ENCODE measurements around the gene MCOLN2. TPM values are rescaled to one million over a fixed set of nuclear protein-coding genes. Genes with fewer than 3 reads are reported as not detected.
A peak's percentile ranks its signal among the peaks of the same experiment; 100 is the strongest.

MCOLN2 gene
- total and polyA plus RNA-seq, 4 experiments from 2014 or later, result 6.4 to 20.3 (median 14.3) TPM

- intact Hi-C loops (cut with micrococcal nuclease), result no loop called here
- no peaks in the 10 kb centered on the region for H3K27me3 ChIP-seq (ENCODE audit: insufficient read depth, low read length)
- no peaks in the 10 kb centered on the region for H3K4me1 ChIP-seq (ENCODE audit: insufficient read depth, low read length)
- no peak for DNase-seq
- no peaks in the 10 kb centered on the region for H3K9me3 ChIP-seq (ENCODE audit: control insufficient read depth in 1 of 2, low read length in 2 of 2)
- Mint-ChIP-seq H3K4me3 (no peak overlapping the region), H3K9me3 (peaks cover 0 to 2% (median 0%) of the 10 kb centered on the region in 8 donors), H3K27me3 (peaks cover 0 to 2% of the 10 kb centered on the region in 2 donors), H3K36me3 (peaks cover 6 to 14% of the 10 kb centered on the region in 2 donors), H3K4me1 (peaks cover 3 to 6% (median 5%) of the 10 kb centered on the region in 4 donors), H3K27ac (no peak overlapping the region)
- H3K36me3 ChIP-seq (ENCODE audit: insufficient read depth, low read length), result no peaks in the 10 kb centered on the region
- ChIA-PET CTCF (ENCODE audit: partially characterized antibody) (interaction anchor here (1.4 to 5.4 kb wide), 5 partner anchors 12 to 299 kb away, joined by 3 to 36 read pairs (median 4); partner anchors contain the start of gene C1orf52), POLR2A (ENCODE audit: partially characterized antibody) (interaction anchor here (0.5 kb wide), 1 partner anchor 17 kb away, joined by 3 read pairs; no protein-coding TSS in a partner anchor)
- no peak overlapping the region for H3K4me3 ChIP-seq (ENCODE audit: low read length in 2 of 2)
- no peak overlapping the region for H3K27ac ChIP-seq (ENCODE audit: low read depth, low read length)
These were observed 36.5 kb downstream of the MCOLN2 start for GRCh38 chr1:84960371-84960770.

GRCh38 chr1:84959294-84959693 is 37.6 kb downstream of the MCOLN2 start:
- no peak overlapping the region for H3K4me3 Mint-ChIP-seq
- Histone ChIP-seq H3K36me3 (ENCODE audit: insufficient read depth, low read length) (no peaks in the 10 kb centered on the region), H3K9me3 (ENCODE audit: control insufficient read depth in 1 of 2, low read length in 2 of 2) (no peaks in the 10 kb centered on the region), H3K4me1 (ENCODE audit: insufficient read depth, low read length) (no peaks in the 10 kb centered on the region), H3K4me3 (ENCODE audit: low read length in 2 of 2) (no peak overlapping the region), H3K27me3 (ENCODE audit: insufficient read depth, low read length) (no peaks in the 10 kb centered on the region), H3K27ac (ENCODE audit: low read depth, low read length) (no peak overlapping the region)
- peak overlapping the region in 3 of 7 donors; percentile 12 to 50 (median 31) for H3K27ac Mint-ChIP-seq
- intact Hi-C loops (cut with micrococcal nuclease), result no loop called here
- H3K9me3 Mint-ChIP-seq, result peaks cover 0 to 2% (median 0%) of the 10 kb centered on the region in 8 donors
- peaks cover 3 to 6% (median 5%) of the 10 kb centered on the region in 4 donors for H3K4me1 Mint-ChIP-seq
- H3K27me3 Mint-ChIP-seq, result peaks cover 0 to 2% of the 10 kb centered on the region in 2 donors
- DNase-seq, result peak in 3 of 5 donors; percentile 9 to 58 (median 44)
- ChIA-PET CTCF (ENCODE audit: partially characterized antibody) (interaction anchor here (1.3 to 5.4 kb wide), 5 partner anchors 11 to 177 kb away, joined by 3 to 36 read pairs (median 10); no protein-coding TSS in a partner anchor), POLR2A (ENCODE audit: partially characterized antibody) (interaction anchor here (1.1 kb wide), 1 partner anchor 15 kb away, joined by 3 read pairs; no protein-coding TSS in a partner anchor)
- H3K36me3 Mint-ChIP-seq, result peaks cover 9 to 13% of the 10 kb centered on the region in 2 donors

- Mint-ChIP-seq H3K9me3 (no peaks in the 10 kb centered on the region), H3K4me3 (no peak overlapping the region), H3K4me1 (peaks cover 3 to 6% (median 5%) of the 10 kb centered on the region in 4 donors), H3K27me3 (peaks cover 0 to 2% of the 10 kb centered on the region in 2 donors), H3K27ac (no peak overlapping the region), H3K36me3 (peaks cover 9 to 11% of the 10 kb centered on the region in 2 donors)
- H3K27ac ChIP-seq (ENCODE audit: low read depth, low read length), result no peak overlapping the region
- H3K36me3 ChIP-seq (ENCODE audit: insufficient read depth, low read length), result no peaks in the 10 kb centered on the region
- no peak for DNase-seq
- no peak overlapping the region for H3K4me3 ChIP-seq (ENCODE audit: low read length in 2 of 2)
- ChIA-PET POLR2A (ENCODE audit: partially characterized antibody) (no interaction called here), CTCF (ENCODE audit: partially characterized antibody) (interaction anchor here (0.8 to 5.4 kb wide), 8 partner anchors 9 to 297 kb away, joined by 3 to 36 read pairs (median 6); no protein-coding TSS in a partner anchor)
- H3K4me1 ChIP-seq (ENCODE audit: insufficient read depth, low read length), result no peaks in the 10 kb centered on the region
- intact Hi-C loops (cut with micrococcal nuclease), result no loop called here
- H3K9me3 ChIP-seq (ENCODE audit: control insufficient read depth in 1 of 2, low read length in 2 of 2), result no peaks in the 10 kb centered on the region
- no peaks in the 10 kb centered on the region for H3K27me3 ChIP-seq (ENCODE audit: insufficient read depth, low read length)
These were observed 38.9 kb downstream of the MCOLN2 start for GRCh38 chr1:84957966-84958365.

GRCh38 chr1:84956655-84957054 is 40.3 kb downstream of the MCOLN2 start:
- intact Hi-C loops (cut with micrococcal nuclease), result no loop called here
- no peaks in the 10 kb centered on the region for H3K9me3 ChIP-seq (ENCODE audit: control insufficient read depth in 1 of 2, low read length in 2 of 2)
- CTCF ChIA-PET (ENCODE audit: partially characterized antibody), result interaction anchor here (0.8 to 5.4 kb wide), 4 partner anchors 12 to 303 kb away, joined by 3 to 36 read pairs (median 6); partner anchors contain the start of gene C1orf52
- Mint-ChIP-seq H3K4me1 (peaks cover 3 to 6% (median 5%) of the 10 kb centered on the region in 4 donors), H3K27me3 (peaks cover 0 to 3% of the 10 kb centered on the region in 2 donors), H3K4me3 (peak overlapping the region in 1 of 8 donors; percentile 3), H3K27ac (no peak overlapping the region), H3K9me3 (no peaks in the 10 kb centered on the region), H3K36me3 (peaks cover 19 to 20% of the 10 kb centered on the region in 2 donors)
- DNase-seq, result no peak
- POLR2A ChIA-PET (ENCODE audit: partially characterized antibody), result interaction anchor here (0.8 kb wide), 1 partner anchor 12 kb away, joined by 3 read pairs; no protein-coding TSS in a partner anchor
- no peaks in the 10 kb centered on the region for H3K4me1 ChIP-seq (ENCODE audit: insufficient read depth, low read length)
- H3K27ac ChIP-seq (ENCODE audit: low read depth, low read length), result no peak overlapping the region
- H3K27me3 ChIP-seq (ENCODE audit: insufficient read depth, low read length), result no peaks in the 10 kb centered on the region
- H3K36me3 ChIP-seq (ENCODE audit: insufficient read depth, low read length), result no peaks in the 10 kb centered on the region
- H3K4me3 ChIP-seq (ENCODE audit: low read length in 2 of 2), result no peak overlapping the region

- Histone ChIP-seq H3K4me1 (ENCODE audit: insufficient read depth, low read length) (no peaks in the 10 kb centered on the region), H3K27me3 (ENCODE audit: insufficient read depth, low read length) (no peaks in the 10 kb centered on the region), H3K27ac (ENCODE audit: low read depth, low read length) (no peak overlapping the region), H3K4me3 (ENCODE audit: low read length in 2 of 2) (no peak overlapping the region), H3K36me3 (ENCODE audit: insufficient read depth, low read length) (no peaks in the 10 kb centered on the region), H3K9me3 (ENCODE audit: control insufficient read depth in 1 of 2, low read length in 2 of 2) (no peaks in the 10 kb centered on the region)
- no peak overlapping the region for H3K4me3 Mint-ChIP-seq
- ChIA-PET POLR2A (ENCODE audit: partially characterized antibody) (interaction anchor here (0.8 kb wide), 1 partner anchor 11 kb away, joined by 3 read pairs; no protein-coding TSS in a partner anchor), CTCF (ENCODE audit: partially characterized antibody) (interaction anchor here (0.8 to 5.4 kb wide), 4 partner anchors 12 to 303 kb away, joined by 3 to 36 read pairs (median 6); partner anchors contain the start of gene C1orf52)
- H3K27me3 Mint-ChIP-seq, result peaks cover 0 to 3% of the 10 kb centered on the region in 2 donors
- H3K4me1 Mint-ChIP-seq, result peaks cover 3 to 6% (median 5%) of the 10 kb centered on the region in 4 donors
- H3K36me3 Mint-ChIP-seq, result peaks cover 24 to 25% of the 10 kb centered on the region in 2 donors
- no peak overlapping the region for H3K27ac Mint-ChIP-seq
- intact Hi-C loops (cut with micrococcal nuclease), result no loop called here
- no peak for DNase-seq
- peaks cover 0 to under 1% (median 0%) of the 10 kb centered on the region in 8 donors for H3K9me3 Mint-ChIP-seq
These were observed 40.8 kb downstream of the MCOLN2 start for GRCh38 chr1:84956097-84956496.

GRCh38 chr1:84949664-84950063 is 47.2 kb downstream of the MCOLN2 start:
- no peaks in the 10 kb centered on the region for H3K36me3 ChIP-seq (ENCODE audit: insufficient read depth, low read length)
- no peaks in the 10 kb centered on the region for H3K9me3 ChIP-seq (ENCODE audit: control insufficient read depth in 1 of 2, low read length in 2 of 2)
- intact Hi-C loops (cut with micrococcal nuclease), result loop anchor here (10.0 kb wide), 2 partner anchors 755 to 1065 kb away; partner anchors contain the start of gene ZNHIT6
- Mint-ChIP-seq H3K27ac (peak overlapping the region in 1 of 7 donors; percentile 48), H3K4me1 (peaks cover 5 to 14% (median 11%) of the 10 kb centered on the region in 4 donors), H3K36me3 (peaks cover 40 to 52% of the 10 kb centered on the region in 2 donors), H3K27me3 (peaks cover 0 to 5% of the 10 kb centered on the region in 2 donors), H3K4me3 (no peak overlapping the region), H3K9me3 (peaks cover 0 to 24% (median 15%) of the 10 kb centered on the region in 8 donors)
- ChIA-PET POLR2A (ENCODE audit: partially characterized antibody) (no interaction called here), CTCF (ENCODE audit: partially characterized antibody) (interaction anchor here (1.7 to 11.6 kb wide), 4 partner anchors 9 to 307 kb away, joined by 5 to 282 read pairs (median 96); partner anchors contain the start of gene C1orf52)
- peaks cover 5% of the 10 kb centered on the region for H3K4me1 ChIP-seq (ENCODE audit: insufficient read depth, low read length)
- no peak overlapping the region for H3K27ac ChIP-seq (ENCODE audit: low read depth, low read length)
- no peak overlapping the region for H3K4me3 ChIP-seq (ENCODE audit: low read length in 2 of 2)
- no peaks in the 10 kb centered on the region for H3K27me3 ChIP-seq (ENCODE audit: insufficient read depth, low read length)
- DNase-seq, result no peak

All from CD4-positive, alpha-beta memory T cell (primary cell).